ENCODE data around the gene RAC2.
"Not testable (repeated sequence)": the region's sequence is repeated elsewhere in the genome, so short reads cannot be mapped to it uniquely, and the experiment has no call there.

Gene RAC2

DNA sequence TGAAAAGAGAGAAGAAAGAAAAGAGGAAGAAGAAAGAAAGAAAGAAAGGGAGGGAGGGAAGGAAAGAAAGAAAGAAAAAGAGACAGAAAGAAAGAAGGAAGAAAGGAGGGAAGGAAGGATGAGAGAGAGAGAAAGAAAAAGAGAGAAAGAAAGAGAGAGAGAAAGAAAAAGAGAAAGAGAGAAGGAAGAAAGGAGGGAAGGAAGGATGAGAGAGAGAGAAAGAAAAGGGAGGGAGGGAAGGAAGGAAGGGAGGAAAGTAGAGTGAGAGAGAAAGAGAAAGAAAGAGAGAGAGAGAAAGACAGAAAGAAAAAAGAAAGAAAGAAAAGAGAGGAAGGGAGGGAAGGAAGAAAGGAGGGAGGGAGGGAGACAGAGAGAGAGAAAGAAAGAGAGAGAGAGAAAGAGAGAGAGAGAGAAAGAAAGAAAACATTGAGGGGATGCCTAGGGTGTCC, 11.5 kb upstream of the RAC2 start:
- DNase-seq (ENCODE audit: low read depth), result no peak

DNA sequence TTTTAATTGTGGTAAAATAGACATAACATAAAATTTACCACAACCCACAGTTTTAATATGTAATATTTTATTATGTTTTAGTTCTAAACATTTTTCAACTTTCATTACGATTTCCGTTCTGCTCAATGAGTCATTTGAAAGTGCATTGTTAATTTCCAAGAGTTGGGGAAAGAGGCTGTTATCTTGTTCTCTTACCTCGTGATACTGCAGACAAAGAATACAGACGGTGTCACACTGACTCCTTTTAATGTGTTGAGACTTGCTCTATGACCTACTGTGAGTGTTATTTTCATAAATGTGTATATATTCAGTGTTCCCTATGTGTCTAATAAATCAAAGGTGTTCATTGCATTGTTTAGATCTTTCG, 10.8 kb upstream of the RAC2 start:
- no peak for DNase-seq (ENCODE audit: low read depth)

DNA sequence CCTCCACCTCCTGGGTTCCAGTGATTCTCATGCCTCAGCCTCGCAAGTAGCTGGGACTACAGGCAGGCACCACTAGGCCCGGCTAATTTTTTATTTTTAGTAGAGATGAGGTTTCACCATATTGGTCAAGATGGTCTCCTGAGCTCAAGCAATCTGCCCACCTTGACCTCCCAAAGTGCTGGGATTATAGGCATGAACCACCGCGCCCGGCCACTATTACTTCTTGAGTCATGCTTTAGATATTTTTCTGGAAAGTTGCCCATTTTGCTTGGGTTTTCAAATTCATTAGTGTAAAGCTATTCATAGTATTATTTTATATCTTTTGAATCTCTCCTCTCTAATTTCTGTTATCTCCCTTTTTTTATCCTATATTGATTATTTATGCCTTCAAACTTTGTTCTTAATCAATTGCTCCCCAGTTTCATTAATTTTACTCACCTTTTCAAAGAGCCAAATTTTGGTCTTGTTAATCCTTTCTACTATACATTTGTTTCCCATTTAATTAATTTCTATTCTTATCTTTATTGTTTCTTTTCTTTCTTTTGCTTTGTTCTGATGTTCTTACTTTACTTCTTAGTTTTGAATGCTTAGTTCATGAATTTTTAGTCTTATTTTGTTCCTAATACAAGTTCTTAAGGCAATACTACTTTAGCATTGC, 10.3 kb upstream of the RAC2 start:
- DNase-seq (ENCODE audit: low read depth), result no peak

DNA sequence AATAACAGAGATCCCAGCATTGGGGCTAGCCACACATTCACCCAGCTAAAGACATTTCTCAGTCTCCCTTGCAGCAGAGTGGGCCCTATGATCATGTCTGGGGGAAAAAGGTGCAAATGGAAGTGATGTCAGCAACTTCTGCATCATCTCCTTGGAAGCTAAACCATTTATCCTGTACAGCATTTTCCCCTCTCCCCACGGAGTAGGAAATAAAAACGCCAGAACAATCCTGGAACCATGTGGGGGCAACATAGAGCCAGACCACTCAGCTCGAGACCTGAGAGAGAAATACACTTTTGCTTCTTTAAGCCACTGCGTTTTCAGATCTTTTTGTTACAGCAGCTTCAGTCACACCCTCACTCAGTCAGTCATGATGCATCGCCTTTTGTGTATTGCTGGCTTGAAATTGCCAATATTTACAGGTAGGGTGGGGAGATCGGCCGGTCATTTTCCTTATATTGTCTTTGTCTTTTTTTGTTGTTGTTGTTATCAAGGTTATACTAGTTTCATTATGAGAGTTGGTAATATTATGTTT, 9.1 kb upstream of the RAC2 start:
- DNase-seq (ENCODE audit: low read depth), result no peak

DNA sequence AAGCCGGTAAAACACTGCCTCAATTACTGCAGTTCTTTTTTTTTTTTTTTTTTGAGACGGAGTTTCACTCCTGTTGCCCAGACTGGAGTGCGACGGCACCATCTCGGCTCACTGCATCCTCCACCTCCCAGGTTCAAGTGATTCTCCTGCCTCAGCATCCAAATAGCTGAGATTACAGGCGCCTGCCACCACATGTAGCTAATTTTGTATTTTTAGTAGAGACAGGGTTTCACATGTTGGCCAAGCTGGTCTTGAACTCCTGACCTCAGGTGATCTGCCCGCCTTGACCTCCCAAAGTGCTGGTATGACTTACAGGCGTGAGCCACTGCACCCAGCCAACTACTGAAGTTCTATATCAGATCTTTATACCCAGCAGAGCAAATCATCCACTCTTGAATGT, 7.8 kb upstream of the RAC2 start:
- DNase-seq (ENCODE audit: low read depth), result not testable (repeated sequence)

DNA sequence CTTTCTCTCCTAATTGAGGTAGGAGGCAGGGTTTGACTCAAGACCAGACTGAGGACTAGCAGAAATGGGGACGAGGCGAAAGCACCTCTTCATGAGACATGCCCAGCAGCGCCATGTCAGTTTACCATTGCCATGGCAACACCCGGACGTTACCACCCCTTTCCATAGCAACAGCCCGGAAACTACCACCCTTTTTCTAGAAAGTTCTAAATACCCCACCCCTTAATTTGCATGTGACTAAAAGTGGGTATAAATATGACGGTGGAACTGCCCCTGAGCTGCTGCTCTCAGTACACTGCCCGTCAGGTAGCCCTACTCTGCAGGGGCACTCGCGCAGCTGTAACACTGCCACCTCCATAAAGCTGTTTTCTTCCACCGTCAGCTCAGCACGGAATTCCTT, 5.9 kb upstream of the RAC2 start:
- no peak for DNase-seq (ENCODE audit: low read depth)

DNA sequence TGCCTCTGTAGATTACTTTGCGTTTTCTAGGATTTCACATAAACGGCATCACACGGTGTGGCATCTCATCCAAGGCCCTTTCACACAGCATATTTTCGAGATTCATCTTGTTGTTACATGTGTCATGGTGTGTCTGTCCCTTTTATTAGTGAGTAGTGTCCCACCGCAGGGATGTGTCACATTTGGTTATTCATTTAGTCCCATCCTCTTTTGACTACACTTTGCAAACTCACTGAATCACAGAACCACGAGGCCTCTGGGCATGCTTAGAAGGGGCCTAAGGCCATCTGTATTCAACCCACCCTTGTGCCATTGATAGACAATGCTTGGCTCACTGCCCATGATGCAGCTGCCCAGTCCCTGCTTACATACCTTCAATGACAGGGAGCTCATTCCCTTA, 4.2 kb upstream of the RAC2 start:
- no peak for DNase-seq (ENCODE audit: low read depth)

DNA sequence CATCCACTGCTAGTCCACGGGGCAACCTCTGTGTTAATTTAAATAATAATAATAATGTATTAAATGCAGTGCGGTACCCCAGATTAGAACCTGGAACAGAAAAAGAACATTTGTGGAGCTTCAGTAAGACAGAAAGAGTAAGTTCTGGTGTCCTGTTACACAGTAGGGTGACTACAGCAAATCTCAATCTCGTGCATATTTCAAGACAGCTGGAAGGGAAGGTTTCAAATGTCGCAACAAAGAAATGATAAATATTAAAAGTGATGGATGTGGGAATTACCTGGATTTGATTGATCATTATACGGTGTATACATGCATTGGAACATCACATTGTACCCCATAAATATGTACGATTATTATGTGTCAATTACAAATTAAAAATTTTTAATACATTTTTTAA, 1.7 kb upstream of the RAC2 start:
- DNase-seq (ENCODE audit: low read depth), result no peak

DNA sequence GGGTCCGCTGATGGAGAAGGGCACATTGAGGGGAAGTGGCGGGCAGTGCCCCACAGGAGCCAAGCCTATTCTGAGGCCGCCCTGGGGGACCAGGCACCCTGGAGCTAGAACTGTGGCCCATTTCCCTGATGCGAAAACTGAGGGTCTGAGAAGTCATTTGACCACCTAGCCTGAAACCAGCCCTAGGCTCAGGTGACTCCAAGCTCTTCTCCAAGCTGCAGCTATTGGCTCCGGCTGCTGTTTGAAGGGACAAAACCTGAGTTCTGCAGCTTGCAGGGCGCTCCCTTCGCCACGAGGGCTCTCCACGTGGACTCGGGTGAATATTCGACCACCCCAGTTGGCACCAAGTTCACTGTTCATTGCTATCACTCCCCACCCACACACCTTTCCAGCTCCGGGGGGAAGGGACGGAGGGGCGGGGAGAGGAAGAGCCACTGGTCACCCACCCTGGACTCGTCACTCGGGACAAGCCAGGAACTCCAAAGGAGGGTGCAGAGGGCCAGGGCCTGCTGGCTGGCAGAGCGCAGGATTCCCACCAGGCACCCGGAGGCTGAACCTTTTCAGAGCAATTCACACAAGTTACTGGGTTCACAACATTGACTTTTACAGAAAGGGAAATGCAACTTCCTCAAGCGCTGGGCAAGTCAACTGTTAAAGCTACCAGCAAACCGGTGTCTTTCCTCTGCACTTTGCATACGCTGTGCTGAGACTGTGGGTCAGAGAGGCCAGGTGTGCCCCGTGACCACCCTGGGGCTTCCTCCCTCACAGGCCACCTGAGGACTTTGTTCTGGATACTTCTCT, 1.1 kb upstream of the RAC2 start:
- no peak for DNase-seq (ENCODE audit: low read depth)

DNA sequence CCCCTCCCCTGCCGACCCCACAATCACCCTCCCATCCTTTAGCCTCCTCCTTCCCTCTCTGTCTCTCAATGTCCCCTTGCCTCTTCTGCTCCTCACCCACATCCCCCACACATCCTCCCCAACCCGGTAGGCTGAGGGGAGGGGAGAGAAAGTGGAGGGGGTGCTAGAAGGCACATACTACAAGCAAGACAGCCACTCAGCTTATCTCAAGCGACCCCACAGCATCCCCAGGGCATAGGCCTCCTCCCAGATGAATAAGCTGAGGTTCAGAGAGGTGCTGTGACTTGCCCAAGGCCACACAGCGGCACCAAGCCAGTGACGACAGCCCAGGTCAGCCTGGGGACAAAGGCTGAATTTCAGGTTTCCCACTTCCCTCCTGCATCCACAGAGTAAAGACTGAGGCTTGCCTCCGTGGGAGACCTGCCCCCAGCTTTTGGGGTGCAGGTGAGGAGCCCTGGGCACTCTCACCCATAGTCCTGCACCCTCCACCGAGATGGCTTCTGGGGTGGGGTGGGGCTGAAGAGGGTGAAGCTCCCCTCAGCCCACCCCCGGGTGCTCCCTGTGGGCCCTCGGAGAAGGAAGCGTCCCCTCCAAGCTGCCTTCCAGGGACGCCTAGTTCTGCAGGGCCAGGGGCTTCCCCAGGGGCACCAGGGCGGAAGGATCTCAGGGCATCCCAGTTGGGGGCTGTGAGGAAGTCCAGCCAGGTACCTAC, 511 bp downstream of the RAC2 start:
- DNase-seq (ENCODE audit: low read depth), result no peak

DNA sequence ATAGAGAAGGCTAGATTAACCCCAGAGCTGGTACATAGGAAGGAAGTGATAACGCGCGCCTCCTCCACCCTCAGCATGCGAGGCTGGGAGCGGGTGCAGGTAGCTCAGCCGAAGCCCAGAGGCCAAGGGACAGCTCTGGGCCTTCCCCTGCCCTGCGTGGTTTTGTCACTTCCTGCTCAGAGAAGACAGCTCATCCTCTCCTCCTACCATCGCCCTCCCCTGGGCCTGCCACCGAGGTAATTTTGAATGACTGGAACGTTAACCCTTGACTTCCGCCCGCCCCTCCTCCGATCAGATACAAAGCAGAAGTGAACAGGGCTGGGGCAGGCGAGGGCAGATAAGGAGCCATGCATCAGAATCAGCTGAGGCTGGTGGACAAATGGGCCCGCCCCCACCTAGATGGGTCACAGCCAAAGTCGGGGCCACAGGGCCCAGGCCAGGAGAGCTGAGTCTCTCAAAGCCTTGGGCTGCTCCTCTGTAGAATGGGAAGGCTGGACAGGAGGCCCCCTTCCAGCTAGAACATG, 1.6 kb downstream of the RAC2 start:
- peak; percentile 85 for DNase-seq (ENCODE audit: low read depth)

DNA sequence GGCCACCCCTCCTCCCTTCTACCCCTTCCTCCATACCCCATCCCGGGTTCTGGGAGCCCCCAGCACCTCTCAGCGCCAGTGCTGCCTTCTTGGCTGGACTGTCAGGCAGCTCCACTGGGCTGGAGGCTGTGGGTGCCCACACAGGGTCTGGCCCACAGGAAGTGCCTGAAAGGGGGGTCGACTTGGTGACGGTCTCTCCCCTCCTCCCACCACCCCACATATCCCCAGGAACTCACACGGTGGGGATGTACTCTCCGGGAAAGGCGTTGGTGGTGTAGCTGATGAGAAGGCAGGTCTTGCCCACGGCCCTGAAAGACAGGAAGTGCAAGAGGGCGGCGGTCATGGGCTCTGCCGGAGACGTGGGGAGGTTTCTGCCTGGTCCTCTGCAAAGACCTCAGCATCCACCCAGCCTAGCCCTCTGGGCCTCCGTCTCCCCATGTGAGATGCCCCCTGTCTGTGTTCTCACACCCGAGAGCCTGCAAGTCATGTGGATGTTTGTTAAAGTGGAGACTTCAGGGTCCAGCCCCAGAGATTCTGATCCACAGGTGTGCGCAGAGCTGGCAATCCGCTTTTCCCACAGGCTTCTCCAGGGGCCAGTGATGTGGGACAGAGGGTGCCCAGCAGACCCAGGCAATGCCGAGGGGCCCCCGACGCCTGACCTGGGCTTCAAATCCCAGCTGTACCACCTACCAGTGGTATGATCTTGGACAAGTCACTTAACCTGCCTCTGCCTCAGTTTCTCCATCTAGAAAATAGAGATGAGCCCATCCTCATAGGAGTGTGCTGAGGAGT, 2.5 kb downstream of the RAC2 start:
- no peak for DNase-seq (ENCODE audit: low read depth)

DNA sequence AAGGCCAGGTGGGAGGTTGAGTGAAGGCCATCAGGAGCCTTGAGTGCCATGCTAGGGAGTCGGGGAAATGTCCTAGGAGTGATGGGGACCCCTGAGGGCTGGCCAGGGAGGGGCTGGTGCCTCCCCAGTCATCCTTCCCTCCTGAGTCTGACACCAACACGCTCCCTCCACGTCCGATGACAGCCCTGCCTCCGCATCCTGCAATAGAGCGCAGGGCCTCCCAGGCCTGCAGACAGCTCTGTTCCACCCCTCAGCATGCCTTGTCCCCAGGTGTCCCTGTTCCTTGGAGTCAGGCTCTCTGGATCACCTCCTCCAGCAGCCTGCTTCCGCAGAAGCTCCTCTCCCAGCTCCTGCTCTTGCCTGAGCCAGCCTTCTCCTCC, 3.1 kb downstream of the RAC2 start:
- no peak for DNase-seq (ENCODE audit: low read depth)

DNA sequence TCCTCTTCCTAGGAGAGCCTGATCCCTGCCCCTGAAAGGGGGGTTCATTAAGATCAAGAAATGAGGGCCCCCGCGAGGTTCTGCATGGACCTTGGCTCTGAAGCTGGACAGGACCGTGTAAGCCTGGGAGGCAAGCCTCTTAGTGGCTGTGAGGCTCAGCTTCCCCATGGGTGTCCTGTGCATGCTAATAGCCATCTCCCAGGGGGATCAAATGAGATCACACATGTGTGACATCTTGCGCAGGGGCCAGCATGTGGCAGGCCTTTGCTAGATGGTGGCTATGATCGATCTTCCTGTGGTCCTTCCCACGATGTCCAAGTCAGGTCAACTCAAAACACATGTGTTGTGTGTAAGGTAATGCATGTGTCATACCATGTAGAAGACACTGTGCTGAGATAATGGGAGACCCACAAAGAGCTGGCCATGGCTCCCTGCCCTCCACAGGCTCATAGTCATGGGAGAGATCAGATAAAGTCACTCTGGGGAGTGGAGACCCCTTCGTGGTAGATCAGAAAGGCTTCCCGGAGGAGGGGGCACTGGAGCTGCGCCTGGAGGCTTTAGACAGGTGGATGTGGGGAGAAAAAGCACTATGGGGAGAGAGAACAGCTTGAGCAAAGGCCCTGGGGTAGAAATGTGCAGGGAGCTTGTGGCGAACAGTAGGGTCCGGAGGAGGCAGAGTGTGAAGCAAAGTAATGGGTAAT, 3.7 kb downstream of the RAC2 start:
- no peak for DNase-seq (ENCODE audit: low read depth)

DNA sequence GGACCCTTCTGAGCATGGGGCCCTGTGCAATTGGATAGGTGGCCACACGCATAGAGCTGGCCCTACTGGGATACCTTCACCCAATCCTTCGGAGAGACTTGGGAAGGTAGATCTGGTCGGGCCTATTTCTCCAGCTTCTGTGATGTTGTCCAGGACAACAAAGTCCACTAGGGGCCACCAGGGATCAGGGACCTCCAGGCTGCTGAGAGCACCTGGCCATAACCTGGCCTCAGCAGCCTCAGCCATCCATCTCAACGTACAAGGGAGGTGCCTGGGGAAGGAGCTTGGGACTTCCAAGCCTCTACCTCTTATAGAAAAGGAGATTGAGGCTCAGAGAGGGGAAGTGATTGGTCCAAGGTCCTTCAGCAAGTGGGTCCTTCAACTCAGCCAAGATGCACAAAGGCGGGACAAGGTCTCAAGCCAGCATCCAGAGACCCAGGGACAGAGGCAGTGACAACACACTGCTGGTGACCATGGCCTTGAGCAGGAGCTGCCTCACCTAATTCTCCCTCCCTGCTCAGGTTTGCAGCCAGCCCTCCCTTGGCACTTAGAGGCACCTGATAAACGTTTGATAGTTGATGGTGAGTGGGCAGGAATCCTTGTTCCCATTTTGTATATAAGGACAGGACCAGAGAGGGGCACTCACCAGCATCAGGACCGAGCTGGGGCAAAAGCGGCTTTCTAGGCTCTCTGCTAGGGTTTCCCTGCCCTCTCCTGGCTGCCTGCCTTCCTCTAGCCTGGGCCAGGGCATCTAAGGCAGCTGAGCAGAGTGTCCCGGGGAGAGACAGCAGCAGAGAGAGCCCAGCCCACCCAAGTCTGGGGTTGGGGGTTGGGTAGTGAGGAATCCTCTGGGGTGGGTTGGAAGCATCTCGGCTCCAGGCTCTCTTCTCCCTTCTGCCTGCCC, 4.5 kb downstream of the RAC2 start:
- DNase-seq (ENCODE audit: low read depth), result no peak

DNA sequence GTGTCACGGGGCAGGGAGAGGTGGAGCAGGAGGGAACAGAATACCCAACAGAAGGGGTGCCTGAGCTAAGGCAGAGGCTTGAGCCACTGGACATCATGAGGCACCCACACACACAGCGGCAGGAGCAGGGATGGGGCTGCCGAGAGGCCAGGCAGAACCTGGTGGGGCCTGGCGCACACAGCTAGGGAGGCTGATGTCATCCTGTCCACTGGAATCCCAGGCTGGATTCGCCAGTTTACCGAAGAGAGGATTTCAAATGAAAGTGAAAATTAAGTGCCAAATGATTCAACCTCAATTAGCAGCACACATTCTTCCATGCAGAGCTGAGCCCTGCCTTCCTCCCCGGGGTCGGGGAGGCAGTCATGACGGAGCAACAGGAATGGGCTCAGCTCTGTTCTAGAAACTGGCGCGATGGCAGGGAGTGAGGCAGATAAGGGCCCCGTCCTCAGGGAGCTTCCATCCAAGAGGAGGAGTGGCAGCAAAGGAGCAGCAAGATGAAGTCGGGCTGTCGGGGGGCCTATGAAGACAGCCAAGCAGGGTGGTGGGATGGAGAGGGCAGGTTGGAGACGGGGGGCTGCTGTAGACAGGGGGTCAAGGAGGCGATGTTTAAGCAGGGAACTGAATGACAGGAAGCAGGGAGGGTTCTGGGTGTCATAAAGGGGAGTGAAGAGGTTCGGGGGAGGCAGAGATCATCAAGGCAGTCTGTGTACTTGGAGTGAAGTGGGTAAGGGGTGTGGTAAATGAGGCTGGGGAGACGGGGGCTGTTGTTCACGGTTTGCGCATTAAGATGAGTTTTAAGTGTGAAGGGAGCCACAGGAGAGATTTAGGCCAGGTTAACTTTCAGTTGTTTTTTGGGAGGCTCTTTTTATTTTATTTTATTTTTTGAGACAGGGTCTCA, 6.4 kb downstream of the RAC2 start:
- DNase-seq (ENCODE audit: low read depth), result no peak

DNA sequence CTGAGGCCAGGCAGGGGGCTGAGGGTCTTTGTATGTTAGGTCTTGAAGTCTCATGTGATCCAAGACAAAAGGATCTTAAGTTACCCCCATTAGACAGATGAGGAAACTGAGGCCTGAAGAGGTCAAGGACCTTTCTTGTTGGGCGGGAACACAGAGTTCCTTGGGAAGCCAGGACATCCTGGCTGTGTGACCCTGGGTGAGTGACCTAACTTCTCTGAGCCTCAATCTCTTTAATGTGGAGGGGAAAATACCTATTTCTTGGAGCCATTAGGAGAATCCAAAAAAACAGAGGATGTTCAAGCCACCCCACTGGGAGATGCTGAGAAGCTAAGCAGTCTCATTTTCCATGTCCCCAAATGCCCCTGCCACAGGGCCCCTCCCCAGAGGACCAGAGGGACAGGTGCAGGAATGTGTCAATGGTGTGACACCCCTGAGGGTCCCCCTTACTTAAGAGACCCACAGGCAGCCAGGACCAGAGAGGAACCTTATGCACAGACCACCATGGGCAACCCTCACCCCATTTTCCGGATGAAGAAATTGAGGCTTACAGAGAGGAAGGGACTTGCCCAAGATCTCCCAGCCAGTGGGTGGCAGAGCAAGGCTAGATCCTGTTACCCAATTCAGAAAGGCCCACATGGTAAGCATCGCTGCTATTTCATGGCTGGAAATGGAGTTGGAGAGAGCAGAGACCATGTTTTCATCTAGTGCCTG, 8.0 kb downstream of the RAC2 start:
- DNase-seq (ENCODE audit: low read depth), result no peak

All from activated T-cell treated with anti-CD3 and anti-CD28 coated beads for 48 hours (primary cell).